NCI-H2171 (cell line): ENCODE results near the gene CILP2.

Experiments
- DNase-seq: peaks from one replicate; lab custom pipeline; 2025; lab: John Stamatoyannopoulos, UW

The CILP2 gene

GRCh38 chr19:19543640-19544039, 5.6 kb downstream of the CILP2 start:
- no peak for DNase-seq

DNA sequence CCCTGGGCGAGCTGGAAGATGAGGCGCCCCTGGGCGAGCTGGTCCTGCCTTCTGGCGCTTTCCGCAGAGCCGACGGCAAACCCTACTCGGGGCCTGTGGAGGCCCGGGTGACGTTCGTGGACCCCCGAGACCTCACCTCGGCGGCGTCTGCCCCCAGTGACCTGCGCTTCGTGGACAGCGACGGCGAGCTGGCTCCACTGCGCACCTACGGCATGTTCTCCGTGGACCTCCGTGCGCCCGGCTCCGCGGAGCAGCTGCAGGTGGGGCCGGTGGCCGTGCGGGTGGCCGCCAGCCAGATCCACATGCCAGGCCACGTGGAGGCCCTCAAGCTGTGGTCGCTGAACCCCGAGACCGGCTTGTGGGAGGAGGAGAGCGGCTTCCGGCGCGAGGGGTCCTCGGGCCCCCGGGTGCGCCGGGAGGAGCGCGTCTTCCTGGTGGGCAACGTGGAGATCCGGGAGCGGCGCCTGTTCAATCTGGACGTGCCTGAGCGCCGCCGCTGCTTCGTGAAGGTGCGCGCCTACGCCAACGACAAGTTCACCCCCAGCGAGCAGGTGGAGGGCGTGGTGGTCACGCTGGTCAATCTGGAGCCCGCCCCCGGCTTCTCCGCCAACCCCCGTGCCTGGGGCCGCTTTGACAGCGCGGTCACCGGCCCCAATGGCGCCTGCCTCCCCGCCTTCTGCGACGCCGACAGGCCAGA, 6.3 kb downstream of the CILP2 start:
- DNase-seq = no peak

DNA sequence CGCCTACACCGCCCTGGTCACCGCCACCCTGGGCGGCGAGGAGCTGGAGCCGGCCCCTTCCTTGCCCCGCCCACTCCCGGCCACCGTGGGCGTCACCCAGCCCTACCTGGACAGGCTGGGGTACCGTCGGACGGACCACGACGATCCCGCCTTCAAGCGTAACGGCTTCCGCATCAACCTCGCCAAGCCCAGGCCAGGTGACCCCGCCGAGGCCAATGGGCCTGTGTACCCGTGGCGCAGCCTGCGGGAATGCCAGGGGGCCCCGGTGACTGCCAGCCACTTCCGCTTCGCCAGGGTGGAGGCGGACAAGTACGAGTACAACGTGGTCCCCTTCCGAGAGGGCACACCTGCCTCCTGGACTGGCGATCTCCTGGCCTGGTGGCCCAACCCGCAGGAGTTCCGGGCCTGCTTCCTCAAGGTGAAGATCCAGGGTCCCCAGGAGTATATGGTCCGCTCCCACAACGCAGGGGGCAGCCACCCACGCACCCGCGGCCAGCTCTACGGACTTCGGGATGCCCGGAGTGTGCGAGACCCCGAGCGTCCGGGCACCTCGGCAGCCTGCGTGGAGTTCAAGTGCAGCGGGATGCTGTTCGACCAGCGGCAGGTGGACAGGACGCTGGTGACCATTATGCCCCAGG, 7.0 kb downstream of the CILP2 start:
- DNase-seq = no peak

- no peak for DNase-seq
Measured at GRCh38 chr19:19545707-19546106, 7.6 kb downstream of the CILP2 start.

DNA sequence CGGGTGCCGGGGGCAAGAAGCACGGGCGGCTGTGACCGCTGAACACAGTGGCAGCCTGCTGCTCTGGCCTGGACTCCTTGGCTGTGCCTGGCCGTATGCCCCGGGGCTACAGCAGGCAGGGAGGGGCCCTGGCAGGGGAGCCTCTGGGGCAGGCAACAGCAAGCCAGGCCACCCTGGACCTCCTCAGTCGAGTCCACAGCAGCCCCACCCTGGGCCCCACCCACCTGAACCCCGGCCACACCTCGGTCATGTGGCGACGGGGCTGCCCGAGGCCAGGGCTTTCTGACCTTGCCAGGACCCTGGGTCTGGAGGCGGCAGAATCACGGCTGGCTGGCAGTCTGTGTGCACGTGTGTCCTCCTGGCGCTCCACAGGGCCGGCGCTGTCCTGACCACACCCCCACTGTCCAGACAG, 8.7 kb downstream of the CILP2 start:
- no peak for DNase-seq

DNA sequence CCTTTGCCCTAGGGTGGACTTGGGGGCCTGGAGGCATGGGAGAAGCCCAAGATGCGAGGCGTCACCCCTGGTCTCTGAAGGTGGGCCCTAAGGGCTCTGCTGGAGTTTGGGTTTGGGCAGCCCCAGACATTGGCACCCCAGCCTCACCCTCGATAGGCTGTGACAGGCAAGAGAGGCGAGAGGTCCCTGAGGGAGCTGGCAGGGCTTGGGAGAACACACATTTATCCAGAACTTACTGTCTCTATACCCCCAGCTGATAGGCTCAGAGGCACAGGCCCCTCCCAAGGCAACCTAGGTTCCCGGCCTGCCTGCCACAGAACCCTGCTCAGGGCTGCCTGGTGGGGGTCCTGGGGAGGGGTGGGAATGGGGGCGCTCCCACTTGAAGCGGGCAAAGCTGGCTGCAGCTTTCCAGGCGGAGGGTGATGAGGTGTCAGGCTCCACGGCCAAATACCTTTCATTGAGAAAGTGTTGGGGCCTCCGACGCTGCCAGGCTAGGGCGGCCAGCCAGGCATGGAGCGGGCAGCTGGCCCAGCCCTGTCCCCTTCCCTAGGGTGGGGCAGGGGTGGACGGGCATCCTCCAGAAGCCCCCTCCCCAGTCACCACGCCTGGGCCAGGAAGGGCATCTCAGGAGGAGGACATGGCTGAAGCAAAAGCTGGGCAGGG, 9.7 kb downstream of the CILP2 start:
- DNase-seq = no peak

DNA sequence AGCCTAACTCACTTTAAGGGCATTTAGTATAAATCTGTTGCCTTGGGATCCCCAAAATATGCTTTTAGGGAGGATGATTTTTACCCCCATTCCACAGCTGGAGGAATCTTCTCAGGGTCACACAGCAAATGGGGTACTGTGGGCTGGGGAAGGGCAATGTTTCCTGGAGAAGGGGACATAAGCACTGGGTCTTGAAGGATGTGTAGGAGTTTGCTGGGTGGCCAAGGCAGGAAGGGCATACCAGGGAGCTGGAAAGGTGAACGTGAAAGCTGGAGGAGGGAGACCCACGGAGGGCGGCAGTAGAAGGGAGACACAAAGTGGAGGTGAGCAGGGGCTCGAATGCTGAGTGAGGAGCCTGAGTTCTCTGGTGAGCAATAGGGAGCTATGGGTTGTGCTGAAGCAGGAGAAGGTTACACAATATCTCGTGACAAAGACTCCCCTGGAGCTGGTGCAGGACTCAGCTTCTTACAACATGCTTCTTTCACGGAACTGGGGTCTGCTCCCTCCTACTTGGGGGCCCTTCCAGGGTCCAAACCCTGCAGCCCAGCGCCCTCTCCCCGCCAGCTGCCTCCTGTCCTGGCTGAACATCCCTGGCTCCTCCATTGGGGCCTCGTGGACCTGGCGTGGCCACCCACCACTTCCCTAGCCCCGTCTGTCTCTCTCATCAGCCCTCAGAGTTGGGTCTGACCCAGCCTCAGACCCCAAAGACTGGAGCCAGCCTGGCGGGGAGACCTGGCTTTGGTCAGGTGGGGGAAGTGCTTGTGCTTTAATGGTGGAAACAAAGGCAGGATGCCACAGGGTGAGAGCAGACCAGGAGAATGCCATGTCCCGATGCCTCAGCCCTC, 11.1 kb downstream of the CILP2 start:
- no peak for DNase-seq

DNA sequence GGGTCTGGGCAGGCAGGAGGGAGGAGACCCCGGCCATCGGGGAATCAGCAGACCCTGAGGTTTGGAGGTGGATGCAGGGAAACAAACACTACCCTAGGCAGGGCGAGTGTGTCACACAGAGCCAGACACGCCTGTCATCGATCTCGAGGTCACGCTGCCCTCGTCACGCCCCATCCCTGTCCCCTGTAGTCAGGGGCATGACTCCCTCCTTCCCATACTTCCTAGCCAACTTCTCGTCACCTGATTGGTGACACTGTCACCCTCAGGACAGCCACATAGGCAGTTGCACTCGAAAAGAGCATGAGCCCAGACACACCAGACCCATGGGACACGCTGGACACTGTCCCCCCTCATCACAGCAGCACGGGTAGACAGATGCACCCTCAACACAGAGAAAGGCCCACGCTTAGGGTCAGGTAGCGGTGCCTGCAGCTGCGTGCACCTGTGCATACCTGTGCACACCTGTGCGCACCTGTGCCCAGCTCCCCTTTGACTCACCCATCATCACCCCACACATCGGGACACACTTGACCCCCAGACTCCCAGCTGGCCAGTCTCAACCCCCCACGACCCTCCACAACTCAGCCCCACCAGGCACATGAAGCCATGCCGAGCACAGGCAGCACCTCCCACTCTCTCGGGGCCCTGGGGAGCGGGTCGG, 11.9 kb downstream of the CILP2 start:
- no peak for DNase-seq

GRCh38 chr19:19550485-19550929, 12.4 kb downstream of the CILP2 start:
- no peak for DNase-seq

GRCh38 chr19:19550972-19551852, 13.1 kb downstream of the CILP2 start:
- no peak for DNase-seq

- no peak for DNase-seq
Measured at GRCh38 chr19:19551853-19552192, 13.8 kb downstream of the CILP2 start.

GRCh38 chr19:19552798-19553197, 14.7 kb downstream of the CILP2 start:
- DNase-seq = no peak

DNA sequence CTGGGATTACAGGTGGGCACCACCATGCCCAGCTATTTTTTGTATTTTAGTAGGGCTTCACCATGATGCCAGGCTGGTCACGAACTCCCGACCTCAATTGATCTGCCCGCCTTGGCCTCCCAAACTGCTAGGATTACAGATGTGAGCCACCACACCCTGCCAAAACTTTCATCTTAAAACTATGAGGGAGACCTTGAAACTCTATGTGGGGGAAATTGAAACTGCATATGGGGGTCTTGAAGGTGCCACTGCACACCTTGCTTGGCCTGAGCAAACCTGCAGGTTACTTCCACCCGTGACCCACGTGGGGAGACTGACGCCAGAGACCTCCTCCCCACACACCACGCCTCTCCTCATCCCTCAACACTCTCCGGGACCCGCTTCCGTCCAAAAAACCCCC, 15.6 kb downstream of the CILP2 start:
- DNase-seq = no peak

DNA sequence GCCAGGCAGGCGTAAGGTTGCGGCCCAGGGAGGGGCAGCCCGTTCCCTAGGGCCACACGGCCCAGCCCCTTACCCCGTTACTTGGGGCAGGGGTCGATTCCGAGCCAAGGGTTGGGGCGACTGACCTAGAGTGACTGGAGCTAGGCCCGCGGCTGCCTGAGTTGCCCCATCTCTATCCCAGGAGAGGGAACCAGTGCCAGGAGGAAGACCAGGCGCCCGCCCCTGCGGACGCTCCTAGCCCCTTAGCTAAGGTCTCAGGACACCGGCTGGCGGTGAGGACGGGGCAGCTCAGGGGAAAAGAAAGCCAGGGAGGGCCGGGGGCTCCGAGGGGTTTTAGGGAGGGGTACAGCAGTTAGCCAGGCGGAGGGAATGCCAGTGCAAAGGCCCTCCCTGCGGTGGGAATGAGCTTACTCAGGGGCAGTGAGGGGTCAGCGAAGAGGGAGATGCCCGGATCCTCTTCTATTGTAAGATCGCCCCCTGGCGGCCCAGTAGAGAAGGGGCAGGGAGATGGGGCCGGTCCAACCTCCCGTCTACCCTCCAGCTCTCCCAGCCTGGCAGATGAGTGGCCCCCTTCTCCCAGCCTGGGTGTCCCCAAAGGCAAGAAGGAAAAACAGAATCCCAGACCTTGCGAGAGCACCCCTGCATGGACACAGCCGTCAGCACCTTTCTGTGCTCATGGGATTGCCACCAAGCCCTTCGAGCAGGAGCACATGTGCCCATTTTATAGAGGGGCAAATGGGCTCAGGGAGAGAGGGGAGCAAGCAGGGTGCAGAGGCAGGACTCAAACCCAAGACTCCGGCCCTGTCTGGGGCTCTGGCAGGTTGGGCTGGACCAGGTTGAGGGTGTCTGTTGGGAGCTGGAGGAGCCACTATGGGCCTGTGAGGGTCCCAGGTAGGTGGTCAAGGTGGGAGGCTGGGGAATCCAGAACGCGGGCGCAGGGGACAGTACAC, 16.3 kb downstream of the CILP2 start:
- no peak for DNase-seq

GRCh38 chr19:19558055-19558454, 20.0 kb downstream of the CILP2 start:
- DNase-seq = no peak

DNA sequence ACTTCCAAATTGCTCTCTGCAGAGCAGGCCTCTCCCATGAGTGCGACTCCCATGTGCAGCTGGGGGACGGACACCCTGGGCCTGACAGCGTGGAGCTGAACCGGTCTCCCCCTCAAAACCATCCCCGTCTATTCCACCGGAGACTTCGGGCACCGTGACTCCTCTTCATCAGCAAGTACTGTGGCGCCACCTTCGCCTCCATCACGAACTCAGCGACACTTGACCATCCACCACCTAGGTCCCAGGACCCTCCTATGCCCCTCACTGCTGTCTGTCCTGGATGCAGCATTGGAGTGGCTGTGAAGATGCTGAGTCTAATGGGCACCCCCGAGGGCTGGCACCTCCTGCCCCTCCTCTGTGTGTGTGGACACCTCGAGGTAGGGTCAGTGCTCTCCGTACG, 20.6 kb downstream of the CILP2 start:
- no peak for DNase-seq

DNA sequence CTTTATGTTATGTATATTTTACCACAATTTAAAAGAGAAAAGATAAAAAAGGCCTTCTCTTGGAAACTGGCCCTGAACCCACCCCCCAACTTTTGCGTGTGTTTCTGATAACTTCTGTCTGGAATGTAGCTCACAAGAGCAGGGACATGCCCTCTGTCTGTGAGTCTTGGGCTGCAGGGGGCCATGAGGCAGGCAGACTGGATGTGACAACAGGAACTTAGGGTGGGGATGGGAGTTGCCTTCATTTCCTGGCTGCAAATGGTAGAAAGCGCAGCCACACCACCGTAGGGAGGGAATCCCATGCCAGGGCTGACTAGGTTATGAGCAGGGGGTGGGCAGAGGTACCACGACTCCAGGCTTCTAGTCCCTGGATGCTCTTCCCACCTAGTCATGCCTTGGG, 21.9 kb downstream of the CILP2 start:
- no peak for DNase-seq

- no peak for DNase-seq
Measured at GRCh38 chr19:19561946-19562664, 24.0 kb downstream of the CILP2 start.

- no peak for DNase-seq
Measured at GRCh38 chr19:19562665-19563347, 24.7 kb downstream of the CILP2 start.
